Fibroblast of villous mesenchyme (primary cell): Measurements from ENCODE around the gene ITM2C. TPM values are rescaled to one million over a fixed set of nuclear protein-coding genes. Genes with fewer than 3 reads are reported as not detected.

Source experiments
- DNase-seq: peaks from one replicate; pipeline ENCODE4 v3.0.0-alpha.2; 2010; ENCODE audit warnings: low read depth
- H3K4me3 ChIP-seq: 2 replicates; pipeline ENCODE4 v1.5.1; 2011; ENCODE audit warnings: low read depth, mild to moderate bottlenecking, low read length
- total RNA-seq: library from RNA; depleted of rRNA; stranded (reverse); fragments of >200 nt; gene quantifications from 2 replicates; pipeline ENCODE4 v1.2.3, GENCODE V29; 2012
- TF ChIP-seq, protein P1 (sequence below): IDR thresholded peaks from 2 replicates; pipeline ENCODE4 v1.5.1; 2012; ENCODE audit warnings: low read depth, mild to moderate bottlenecking, low read length; ENCODE audit not compliant: insufficient read depth

The ITM2C gene
- total RNA-seq, 1 donor: 37.1 TPM

DNA sequence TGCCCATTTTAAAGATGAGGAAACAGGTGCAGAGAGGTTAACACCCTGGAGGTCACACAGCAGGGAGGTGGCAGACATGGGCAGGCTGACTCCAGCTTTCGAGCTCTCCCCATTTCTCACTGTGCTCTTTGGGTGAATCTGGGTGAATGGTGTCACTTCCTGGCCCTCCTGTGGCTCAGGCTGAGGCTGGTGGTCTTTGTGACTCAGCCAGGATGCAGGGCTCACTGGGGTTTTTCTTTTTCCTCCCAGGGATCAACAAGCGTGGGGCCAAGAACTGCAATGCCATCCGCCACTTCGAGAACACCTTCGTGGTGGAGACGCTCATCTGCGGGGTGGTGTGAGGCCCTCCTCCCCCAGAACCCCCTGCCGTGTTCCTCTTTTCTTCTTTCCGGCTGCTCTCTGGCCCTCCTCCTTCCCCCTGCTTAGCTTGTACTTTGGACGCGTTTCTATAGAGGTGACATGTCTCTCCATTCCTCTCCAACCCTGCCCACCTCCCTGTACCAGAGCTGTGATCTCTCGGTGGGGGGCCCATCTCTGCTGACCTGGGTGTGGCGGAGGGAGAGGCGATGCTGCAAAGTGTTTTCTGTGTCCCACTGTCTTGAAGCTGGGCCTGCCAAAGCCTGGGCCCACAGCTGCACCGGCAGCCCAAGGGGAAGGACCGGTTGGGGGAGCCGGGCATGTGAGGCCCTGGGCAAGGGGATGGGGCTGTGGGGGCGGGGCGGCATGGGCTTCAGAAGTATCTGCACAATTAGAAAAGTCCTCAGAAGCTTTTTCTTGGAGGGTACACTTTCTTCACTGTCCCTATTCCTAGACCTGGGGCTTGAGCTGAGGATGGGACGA is 13.2 kb downstream of the ITM2C start:
- H3K4me3 ChIP-seq: no peak overlapping the region
- TF ChIP-seq, protein P1, sequence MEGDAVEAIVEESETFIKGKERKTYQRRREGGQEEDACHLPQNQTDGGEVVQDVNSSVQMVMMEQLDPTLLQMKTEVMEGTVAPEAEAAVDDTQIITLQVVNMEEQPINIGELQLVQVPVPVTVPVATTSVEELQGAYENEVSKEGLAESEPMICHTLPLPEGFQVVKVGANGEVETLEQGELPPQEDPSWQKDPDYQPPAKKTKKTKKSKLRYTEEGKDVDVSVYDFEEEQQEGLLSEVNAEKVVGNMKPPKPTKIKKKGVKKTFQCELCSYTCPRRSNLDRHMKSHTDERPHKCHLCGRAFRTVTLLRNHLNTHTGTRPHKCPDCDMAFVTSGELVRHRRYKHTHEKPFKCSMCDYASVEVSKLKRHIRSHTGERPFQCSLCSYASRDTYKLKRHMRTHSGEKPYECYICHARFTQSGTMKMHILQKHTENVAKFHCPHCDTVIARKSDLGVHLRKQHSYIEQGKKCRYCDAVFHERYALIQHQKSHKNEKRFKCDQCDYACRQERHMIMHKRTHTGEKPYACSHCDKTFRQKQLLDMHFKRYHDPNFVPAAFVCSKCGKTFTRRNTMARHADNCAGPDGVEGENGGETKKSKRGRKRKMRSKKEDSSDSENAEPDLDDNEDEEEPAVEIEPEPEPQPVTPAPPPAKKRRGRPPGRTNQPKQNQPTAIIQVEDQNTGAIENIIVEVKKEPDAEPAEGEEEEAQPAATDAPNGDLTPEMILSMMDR: no peak
- DNase-seq: no peak

DNA sequence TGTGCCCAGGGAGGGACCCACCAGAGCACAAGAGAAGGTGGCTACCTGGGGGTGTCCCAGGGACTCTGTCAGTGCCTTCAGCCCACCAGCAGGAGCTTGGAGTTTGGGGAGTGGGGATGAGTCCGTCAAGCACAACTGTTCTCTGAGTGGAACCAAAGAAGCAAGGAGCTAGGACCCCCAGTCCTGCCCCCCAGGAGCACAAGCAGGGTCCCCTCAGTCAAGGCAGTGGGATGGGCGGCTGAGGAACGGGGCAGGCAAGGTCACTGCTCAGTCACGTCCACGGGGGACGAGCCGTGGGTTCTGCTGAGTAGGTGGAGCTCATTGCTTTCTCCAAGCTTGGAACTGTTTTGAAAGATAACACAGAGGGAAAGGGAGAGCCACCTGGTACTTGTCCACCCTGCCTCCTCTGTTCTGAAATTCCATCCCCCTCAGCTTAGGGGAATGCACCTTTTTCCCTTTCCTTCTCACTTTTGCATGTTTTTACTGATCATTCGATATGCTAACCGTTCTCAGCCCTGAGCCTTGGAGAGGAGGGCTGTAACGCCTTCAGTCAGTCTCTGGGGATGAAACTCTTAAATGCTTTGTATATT is 14.0 kb downstream of the ITM2C start:
- DNase-seq: no peak
- no peak overlapping the region for H3K4me3 ChIP-seq
- TF ChIP-seq, protein P1: no peak

DNA sequence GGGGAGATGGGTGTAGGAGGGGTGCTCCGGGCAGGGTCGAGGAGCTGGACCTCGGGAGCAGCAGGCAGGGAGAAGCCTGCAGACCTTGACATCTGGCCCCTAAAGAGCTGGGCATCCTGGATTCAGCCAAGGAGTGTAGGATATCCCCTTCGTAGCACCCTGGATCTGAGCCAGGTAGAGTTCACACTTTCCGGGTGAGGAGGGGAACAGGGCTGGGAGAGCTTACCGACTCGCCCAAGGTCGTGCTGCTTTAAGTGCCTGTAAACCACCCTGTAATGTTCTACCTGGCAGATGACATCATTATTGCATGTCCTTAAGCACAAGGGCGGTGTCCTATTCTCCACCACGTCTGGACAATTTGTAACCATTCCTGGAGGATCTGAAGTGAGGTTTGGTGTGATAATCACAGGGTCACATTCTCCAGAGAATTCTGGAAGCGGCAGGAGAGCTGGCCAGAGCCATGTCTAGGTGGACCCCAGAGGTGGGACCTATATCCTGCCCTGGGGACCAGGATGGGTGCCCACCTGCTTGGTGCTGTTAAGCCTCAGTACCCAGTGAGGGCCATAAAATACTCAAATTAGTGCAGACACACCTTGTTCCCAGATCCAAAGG is 14.6 kb downstream of the ITM2C start:
- no peak for DNase-seq
- no peak overlapping the region for H3K4me3 ChIP-seq
- TF ChIP-seq, protein P1: no peak

DNA sequence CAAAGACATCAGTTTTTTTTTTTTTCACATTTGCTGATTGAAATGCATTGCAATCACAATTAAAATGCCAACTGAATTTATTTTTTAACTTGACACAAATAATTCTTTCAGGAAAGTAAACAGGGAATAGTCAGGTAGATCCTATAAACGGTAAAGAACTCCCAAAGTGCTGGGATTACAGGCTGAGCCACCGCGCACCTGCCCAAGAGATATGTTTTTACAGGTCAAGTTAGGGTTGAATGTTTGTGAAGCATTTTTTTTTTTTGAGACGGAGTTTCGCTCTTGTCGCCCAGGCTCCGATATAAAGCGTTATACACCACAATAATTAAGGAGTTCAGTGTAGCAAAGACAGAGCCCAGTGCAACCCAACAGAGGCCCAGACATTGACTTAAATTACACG is 15.1 kb downstream of the ITM2C start:
- DNase-seq: no peak
- TF ChIP-seq, protein P1: no peak
- H3K4me3 ChIP-seq: no peak overlapping the region

DNA sequence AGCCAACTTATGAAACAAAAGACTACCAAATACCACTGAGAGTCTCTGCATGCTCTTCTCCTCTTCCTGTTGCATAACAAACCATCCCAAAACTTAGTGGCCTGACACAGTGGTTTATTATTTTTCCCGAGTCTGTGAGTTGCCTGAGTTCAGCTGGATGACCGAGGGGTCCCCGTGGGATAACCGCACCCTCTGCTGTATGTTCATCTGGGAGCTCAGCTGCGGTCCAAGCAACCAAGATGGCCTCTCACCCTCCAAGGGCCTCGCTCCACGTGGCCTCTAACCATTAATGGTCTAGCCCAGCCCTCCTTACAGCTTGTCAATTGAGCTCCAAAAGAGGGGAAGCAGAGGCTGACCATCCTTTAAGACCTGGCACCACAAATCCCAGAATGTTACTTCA is 17.1 kb downstream of the ITM2C start:
- TF ChIP-seq, protein P1: no peak
- H3K4me3 ChIP-seq: no peak overlapping the region
- DNase-seq: no peak

DNA sequence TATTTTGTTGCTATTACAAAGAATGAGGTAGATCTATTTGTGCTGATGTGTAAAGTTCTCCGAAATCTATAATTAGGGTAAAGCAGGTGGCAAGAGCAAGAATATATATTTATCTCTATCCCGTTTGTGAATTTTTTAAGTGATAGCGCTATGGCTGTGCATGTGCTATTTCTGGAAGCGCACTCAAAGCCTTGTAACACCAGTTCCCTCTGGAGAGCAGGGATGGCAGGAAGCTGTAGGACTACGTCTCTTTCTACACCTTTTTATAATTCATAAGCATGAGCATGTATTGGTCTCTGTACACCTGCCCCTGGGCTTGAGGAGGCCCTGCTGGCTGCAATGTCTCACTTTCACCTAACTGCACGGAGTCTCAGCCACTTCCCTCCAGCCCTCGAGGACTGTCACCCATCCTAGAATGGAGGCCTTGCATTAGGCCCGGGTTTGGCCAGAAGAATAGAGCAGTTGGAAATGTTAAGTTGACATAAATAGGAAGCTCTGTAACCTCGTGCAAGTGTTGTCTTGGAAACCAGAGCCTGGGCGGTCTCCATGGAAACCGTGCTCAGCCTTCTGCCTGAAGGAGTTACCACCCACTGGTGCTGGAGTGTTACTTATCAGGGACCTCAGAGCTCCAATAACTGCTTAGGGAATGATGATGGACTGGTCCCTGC is 20.9 kb downstream of the ITM2C start:
- DNase-seq: peak; percentile 60
- H3K4me3 ChIP-seq: no peak overlapping the region
- TF ChIP-seq, protein P1: no peak
